GM19043 (cell line): ENCODE results near the gene PERCC1.

Experiments used
- ATAC-seq: cut with Tn5 transposase; IDR thresholded peaks from one replicate; pipeline ENCODE4 v1.9.1; 2021; ENCODE audit warnings: low read depth; ENCODE audit not compliant: unreplicated experiment

Gene PERCC1

GRCh38 chr16:1448536-1449116, 17.7 kb downstream of the PERCC1 start:
- no peak for ATAC-seq

GRCh38 chr16:1449201-1449788, 18.4 kb downstream of the PERCC1 start:
- ATAC-seq: no peak

- no peak for ATAC-seq
These were observed 19.3 kb downstream of the PERCC1 start for GRCh38 chr16:1450218-1450617.

- ATAC-seq: no peak
These were observed 20.0 kb downstream of the PERCC1 start for GRCh38 chr16:1450841-1451240.

GRCh38 chr16:1451702-1452392, 21.0 kb downstream of the PERCC1 start:
- no peak for ATAC-seq

- ATAC-seq: no peak
These were observed 21.7 kb downstream of the PERCC1 start for GRCh38 chr16:1452530-1452929.

- no peak for ATAC-seq
These were observed 22.4 kb downstream of the PERCC1 start for GRCh38 chr16:1453316-1453715.

- ATAC-seq: no peak
These were observed 23.7 kb downstream of the PERCC1 start for GRCh38 chr16:1454561-1454960.

GRCh38 chr16:1455190-1456171, 24.6 kb downstream of the PERCC1 start:
- no peak for ATAC-seq

- no peak for ATAC-seq
These were observed 26.1 kb downstream of the PERCC1 start for GRCh38 chr16:1456951-1457350.

GRCh38 chr16:1457489-1458245, 26.8 kb downstream of the PERCC1 start:
- no peak for ATAC-seq

- no peak for ATAC-seq
These were observed 27.6 kb downstream of the PERCC1 start for GRCh38 chr16:1458336-1458976.

GRCh38 chr16:1458977-1459341, 28.1 kb downstream of the PERCC1 start:
- ATAC-seq: no peak

GRCh38 chr16:1459967-1460366, 29.1 kb downstream of the PERCC1 start:
- no peak for ATAC-seq

- no peak for ATAC-seq
These were observed 29.8 kb downstream of the PERCC1 start for GRCh38 chr16:1460602-1461138.

- no peak for ATAC-seq
These were observed 30.3 kb downstream of the PERCC1 start for GRCh38 chr16:1461146-1461545.

- no peak for ATAC-seq
These were observed 33.5 kb downstream of the PERCC1 start for GRCh38 chr16:1464196-1464893.

- ATAC-seq: no peak
These were observed 34.2 kb downstream of the PERCC1 start for GRCh38 chr16:1464894-1465566.

- ATAC-seq: no peak
These were observed 34.7 kb downstream of the PERCC1 start for GRCh38 chr16:1465567-1465915.
